ENCODE measurements around the gene IGF1R.

The IGF1R gene

GRCh38 chr15:98722645-98723044, 74.3 kb downstream of the IGF1R start:
- Histone ChIP-seq H3K4me3 (ENCODE audit: low read length) (no peak overlapping the region), H3K4me1 (ENCODE audit: control insufficient read depth, insufficient read depth, low read length) (peaks cover 40% of the 10 kb centered on the region), H3K9me3 (replicated peaks; ENCODE audit: low read length) (no peaks in the 10 kb centered on the region), H3K9ac (ENCODE audit: low read depth, low read length) (no peak overlapping the region), H3K4me2 (ENCODE audit: low read length) (no peak overlapping the region), H3K27me3 (ENCODE audit: control insufficient read depth, insufficient read depth, low read length) (no peaks in the 10 kb centered on the region), H3K36me3 (ENCODE audit: insufficient read depth, low read length) (no peaks in the 10 kb centered on the region)

- H3K9ac ChIP-seq (ENCODE audit: low read depth, low read length): no peak overlapping the region
- H3K4me1 ChIP-seq (ENCODE audit: control insufficient read depth, insufficient read depth, low read length): peaks cover 40% of the 10 kb centered on the region
- no peaks in the 10 kb centered on the region for H3K9me3 ChIP-seq (replicated peaks; ENCODE audit: low read length)
- no peaks in the 10 kb centered on the region for H3K27me3 ChIP-seq (ENCODE audit: control insufficient read depth, insufficient read depth, low read length)
- H3K4me2 ChIP-seq (ENCODE audit: low read length): no peak overlapping the region
- H3K36me3 ChIP-seq (ENCODE audit: insufficient read depth, low read length): no peaks in the 10 kb centered on the region
- no peak overlapping the region for H3K4me3 ChIP-seq (ENCODE audit: low read length)
These were observed 74.9 kb downstream of the IGF1R start for GRCh38 chr15:98723195-98723594.

GRCh38 chr15:98724048-98724447, 75.7 kb downstream of the IGF1R start:
- Histone ChIP-seq H3K27me3 (ENCODE audit: control insufficient read depth, insufficient read depth, low read length) (no peaks in the 10 kb centered on the region), H3K36me3 (ENCODE audit: insufficient read depth, low read length) (no peaks in the 10 kb centered on the region), H3K4me3 (ENCODE audit: low read length) (no peak overlapping the region), H3K9me3 (replicated peaks; ENCODE audit: low read length) (no peaks in the 10 kb centered on the region), H3K9ac (ENCODE audit: low read depth, low read length) (no peak overlapping the region), H3K4me1 (ENCODE audit: control insufficient read depth, insufficient read depth, low read length) (peaks cover 40% of the 10 kb centered on the region), H3K4me2 (ENCODE audit: low read length) (no peak overlapping the region)

- Histone ChIP-seq H3K9ac (ENCODE audit: low read depth, low read length) (no peak overlapping the region), H3K27me3 (ENCODE audit: control insufficient read depth, insufficient read depth, low read length) (no peaks in the 10 kb centered on the region), H3K4me2 (ENCODE audit: low read length) (no peak overlapping the region), H3K4me3 (ENCODE audit: low read length) (no peak overlapping the region), H3K4me1 (ENCODE audit: control insufficient read depth, insufficient read depth, low read length) (peaks cover 40% of the 10 kb centered on the region), H3K9me3 (replicated peaks; ENCODE audit: low read length) (no peaks in the 10 kb centered on the region), H3K36me3 (ENCODE audit: insufficient read depth, low read length) (no peaks in the 10 kb centered on the region)
These were observed 76.2 kb downstream of the IGF1R start for GRCh38 chr15:98724494-98724893.

- Histone ChIP-seq H3K9ac (ENCODE audit: low read depth, low read length) (no peak overlapping the region), H3K36me3 (ENCODE audit: insufficient read depth, low read length) (no peaks in the 10 kb centered on the region), H3K4me2 (ENCODE audit: low read length) (no peak overlapping the region), H3K4me1 (ENCODE audit: control insufficient read depth, insufficient read depth, low read length) (peaks cover 48% of the 10 kb centered on the region), H3K27me3 (ENCODE audit: control insufficient read depth, insufficient read depth, low read length) (no peaks in the 10 kb centered on the region), H3K4me3 (ENCODE audit: low read length) (no peak overlapping the region), H3K9me3 (replicated peaks; ENCODE audit: low read length) (no peaks in the 10 kb centered on the region)
These were observed 77.5 kb downstream of the IGF1R start for GRCh38 chr15:98725874-98726273.

GRCh38 chr15:98727115-98728040, 79.0 kb downstream of the IGF1R start:
- Histone ChIP-seq H3K36me3 (ENCODE audit: insufficient read depth, low read length) (no peaks in the 10 kb centered on the region), H3K9ac (ENCODE audit: low read depth, low read length) (peak overlapping the region; percentile 91), H3K4me1 (ENCODE audit: control insufficient read depth, insufficient read depth, low read length) (peaks cover 59% of the 10 kb centered on the region), H3K9me3 (replicated peaks; ENCODE audit: low read length) (no peaks in the 10 kb centered on the region), H3K4me3 (ENCODE audit: low read length) (peak overlapping the region; percentile 60), H3K4me2 (ENCODE audit: low read length) (peak overlapping the region; percentile 85), H3K27me3 (ENCODE audit: control insufficient read depth, insufficient read depth, low read length) (no peaks in the 10 kb centered on the region)

GRCh38 chr15:98728082-98728810, 79.9 kb downstream of the IGF1R start:
- Histone ChIP-seq H3K4me3 (ENCODE audit: low read length) (peak overlapping the region; percentile 30), H3K4me1 (ENCODE audit: control insufficient read depth, insufficient read depth, low read length) (peaks cover 63% of the 10 kb centered on the region)

GRCh38 chr15:98728811-98729160, 80.4 kb downstream of the IGF1R start:
- no peaks in the 10 kb centered on the region for H3K36me3 ChIP-seq (ENCODE audit: insufficient read depth, low read length)
- H3K4me2 ChIP-seq (ENCODE audit: low read length): peak overlapping the region; percentile 57
- peak overlapping the region; percentile 30 for H3K4me3 ChIP-seq (ENCODE audit: low read length)
- H3K9me3 ChIP-seq (replicated peaks; ENCODE audit: low read length): no peaks in the 10 kb centered on the region
- peak overlapping the region; percentile 91 for H3K9ac ChIP-seq (ENCODE audit: low read depth, low read length)
- H3K4me1 ChIP-seq (ENCODE audit: control insufficient read depth, insufficient read depth, low read length): peaks cover 63% of the 10 kb centered on the region
- no peaks in the 10 kb centered on the region for H3K27me3 ChIP-seq (ENCODE audit: control insufficient read depth, insufficient read depth, low read length)

More at GRCh38 chr15:98728082-98728810, 79.9 kb downstream of the IGF1R start:
- H3K9ac ChIP-seq (ENCODE audit: low read depth, low read length): peak overlapping the region; percentile 91
- H3K9me3 ChIP-seq (replicated peaks; ENCODE audit: low read length): no peaks in the 10 kb centered on the region
- H3K27me3 ChIP-seq (ENCODE audit: control insufficient read depth, insufficient read depth, low read length): no peaks in the 10 kb centered on the region
- peak overlapping the region; percentile 57 for H3K4me2 ChIP-seq (ENCODE audit: low read length)
- H3K36me3 ChIP-seq (ENCODE audit: insufficient read depth, low read length): no peaks in the 10 kb centered on the region

GRCh38 chr15:98729446-98730042, 81.2 kb downstream of the IGF1R start:
- Histone ChIP-seq H3K36me3 (ENCODE audit: insufficient read depth, low read length) (no peaks in the 10 kb centered on the region), H3K4me2 (ENCODE audit: low read length) (peak overlapping the region; percentile 57), H3K4me1 (ENCODE audit: control insufficient read depth, insufficient read depth, low read length) (peaks cover 67% of the 10 kb centered on the region), H3K4me3 (ENCODE audit: low read length) (no peak overlapping the region), H3K9me3 (replicated peaks; ENCODE audit: low read length) (no peaks in the 10 kb centered on the region), H3K27me3 (ENCODE audit: control insufficient read depth, insufficient read depth, low read length) (no peaks in the 10 kb centered on the region), H3K9ac (ENCODE audit: low read depth, low read length) (peak overlapping the region; percentile 91)

- Histone ChIP-seq H3K4me3 (ENCODE audit: low read length) (no peak overlapping the region), H3K4me1 (ENCODE audit: control insufficient read depth, insufficient read depth, low read length) (peaks cover 78% of the 10 kb centered on the region), H3K9ac (ENCODE audit: low read depth, low read length) (no peak overlapping the region), H3K27me3 (ENCODE audit: control insufficient read depth, insufficient read depth, low read length) (no peaks in the 10 kb centered on the region), H3K4me2 (ENCODE audit: low read length) (no peak overlapping the region), H3K9me3 (replicated peaks; ENCODE audit: low read length) (no peaks in the 10 kb centered on the region), H3K36me3 (ENCODE audit: insufficient read depth, low read length) (no peaks in the 10 kb centered on the region)
These were observed 82.7 kb downstream of the IGF1R start for GRCh38 chr15:98730860-98731711.

Data from skeletal muscle satellite cell (primary cell).